MCF 10A (cell line): ENCODE measurements around the gene GPR84. TPM values are rescaled to one million over a fixed set of nuclear protein-coding genes. Genes with fewer than 3 reads are reported as not detected.
"Not testable (repeated sequence)": the region's sequence is repeated elsewhere in the genome, so short reads cannot be mapped to it uniquely, and the experiment has no call there.

ENCODE experiments used
- BruUV-seq: library from RNA; stranded (reverse); fragments of 400-500 nt; replicated peaks from 2 replicates; lab custom pipeline; 2021; lab: Mats Ljungman, UMichigan
- CTCF ChIA-PET: fragments of 300-600 bp; sonication (Branson Sonifier 250); formaldehyde crosslinking; extraction: SDS; loops from one replicate; lab custom pipeline; 2021; ENCODE audit warnings: antibody characterized with exemption, inconsistent platforms; lab: Yijun Ruan, JAX
- POLR2A ChIA-PET: fragments of 300-600, 350-650 bp; sonication (Branson Sonifier 250); formaldehyde crosslinking; extraction: SDS; loops from one replicate; lab custom pipeline; 2020; ENCODE audit warnings: antibody characterized with exemption, inconsistent platforms; lab: Yijun Ruan, JAX
- DNase-seq: peaks from one replicate; pipeline ENCODE4 v3.0.0-alpha.2; 2018; ENCODE audit not compliant: unreplicated experiment
- H3K27ac Mint-ChIP-seq: one replicate; pipeline ENCODE4 v1.8.0; 2022; ENCODE audit warnings: mild to moderate bottlenecking, low read depth, mixed read lengths; ENCODE audit not compliant: unreplicated experiment
- H3K27me3 Mint-ChIP-seq: one replicate; pipeline ENCODE4 v1.8.0; 2022; ENCODE audit warnings: mixed read lengths; ENCODE audit not compliant: insufficient read depth, unreplicated experiment
- H3K36me3 Mint-ChIP-seq: one replicate; pipeline ENCODE4 v1.8.0; 2022; ENCODE audit warnings: mild to moderate bottlenecking, moderate library complexity, mixed read lengths; ENCODE audit not compliant: insufficient read depth, unreplicated experiment
- H3K4me1 Mint-ChIP-seq: one replicate; pipeline ENCODE4 v1.8.0; 2022; ENCODE audit warnings: mixed read lengths; ENCODE audit not compliant: insufficient read depth, unreplicated experiment
- H3K4me3 Mint-ChIP-seq: one replicate; pipeline ENCODE4 v1.8.0; 2022; ENCODE audit warnings: mild to moderate bottlenecking, moderate library complexity, mixed read lengths; ENCODE audit not compliant: unreplicated experiment
- H3K9me3 Mint-ChIP-seq: one replicate; pipeline ENCODE4 v1.8.0; 2022; ENCODE audit warnings: mixed read lengths; ENCODE audit not compliant: unreplicated experiment
- intact Hi-C: fragments of 100-400 bp; cut with micrococcal nuclease; formaldehyde crosslinking; loops from 2 replicates; pipeline ENCODE4 v1.14.1; 2022
- total RNA-seq: library from RNA; stranded (reverse); gene quantifications from 2 replicates; pipeline ENCODE4 v1.2.3, GENCODE V29; 2022
- TF ChIP-seq, protein P1 (sequence below): fragments of 200-600 bp; IDR thresholded peaks from one replicate; pipeline ENCODE4 v1.8.0; 2022; ENCODE audit warnings: antibody characterized with exemption, mild to moderate bottlenecking; ENCODE audit not compliant: unreplicated experiment

Gene GPR84
- total RNA-seq, 1 experiment from 2014 or later: not detected

DNA sequence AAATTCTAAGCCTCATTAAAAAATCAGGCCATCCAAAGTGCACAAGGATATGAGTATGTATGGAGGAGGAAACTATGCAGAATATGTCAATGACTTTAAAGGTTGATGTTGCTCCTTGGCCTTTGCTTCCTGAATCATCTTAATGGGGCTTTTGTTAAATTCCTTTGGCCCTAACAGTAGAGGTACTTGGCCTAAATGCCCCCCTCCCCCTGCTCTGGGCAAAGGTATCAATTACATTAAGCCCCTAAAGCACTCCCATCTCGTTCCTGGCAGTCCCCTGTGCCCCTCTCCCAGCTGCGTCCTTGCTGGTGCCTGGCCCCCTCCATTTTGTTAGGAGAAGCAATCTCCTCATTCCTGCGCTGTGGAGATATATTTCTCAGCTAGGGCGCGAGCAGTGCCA, 34.5 kb downstream of the GPR84 start:
- no peak overlapping the region for H3K4me3 Mint-ChIP-seq
- intact Hi-C loops: no loop called here
- TF ChIP-seq, protein P1, sequence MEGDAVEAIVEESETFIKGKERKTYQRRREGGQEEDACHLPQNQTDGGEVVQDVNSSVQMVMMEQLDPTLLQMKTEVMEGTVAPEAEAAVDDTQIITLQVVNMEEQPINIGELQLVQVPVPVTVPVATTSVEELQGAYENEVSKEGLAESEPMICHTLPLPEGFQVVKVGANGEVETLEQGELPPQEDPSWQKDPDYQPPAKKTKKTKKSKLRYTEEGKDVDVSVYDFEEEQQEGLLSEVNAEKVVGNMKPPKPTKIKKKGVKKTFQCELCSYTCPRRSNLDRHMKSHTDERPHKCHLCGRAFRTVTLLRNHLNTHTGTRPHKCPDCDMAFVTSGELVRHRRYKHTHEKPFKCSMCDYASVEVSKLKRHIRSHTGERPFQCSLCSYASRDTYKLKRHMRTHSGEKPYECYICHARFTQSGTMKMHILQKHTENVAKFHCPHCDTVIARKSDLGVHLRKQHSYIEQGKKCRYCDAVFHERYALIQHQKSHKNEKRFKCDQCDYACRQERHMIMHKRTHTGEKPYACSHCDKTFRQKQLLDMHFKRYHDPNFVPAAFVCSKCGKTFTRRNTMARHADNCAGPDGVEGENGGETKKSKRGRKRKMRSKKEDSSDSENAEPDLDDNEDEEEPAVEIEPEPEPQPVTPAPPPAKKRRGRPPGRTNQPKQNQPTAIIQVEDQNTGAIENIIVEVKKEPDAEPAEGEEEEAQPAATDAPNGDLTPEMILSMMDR: no peak
- BruUV-seq: no TSS peak
- ChIA-PET CTCF (interaction anchor here (0.9 to 2.5 kb wide), 4 partner anchors 12 to 49 kb away, joined by 3 to 10 read pairs (median 5); no protein-coding TSS in a partner anchor), POLR2A (interaction anchor here (0.8 to 4.7 kb wide), 2 partner anchors 29 to 49 kb away, joined by 3 to 36 read pairs; partner anchors contain the start of genes CBX5 and HNRNPA1)
- DNase-seq: no peak
- no peaks in the 10 kb centered on the region for H3K27me3 Mint-ChIP-seq
- peaks cover 30% of the 10 kb centered on the region for H3K4me1 Mint-ChIP-seq
- no peak overlapping the region for H3K27ac Mint-ChIP-seq
- H3K36me3 Mint-ChIP-seq: peaks cover 45% of the 10 kb centered on the region
- no peaks in the 10 kb centered on the region for H3K9me3 Mint-ChIP-seq

DNA sequence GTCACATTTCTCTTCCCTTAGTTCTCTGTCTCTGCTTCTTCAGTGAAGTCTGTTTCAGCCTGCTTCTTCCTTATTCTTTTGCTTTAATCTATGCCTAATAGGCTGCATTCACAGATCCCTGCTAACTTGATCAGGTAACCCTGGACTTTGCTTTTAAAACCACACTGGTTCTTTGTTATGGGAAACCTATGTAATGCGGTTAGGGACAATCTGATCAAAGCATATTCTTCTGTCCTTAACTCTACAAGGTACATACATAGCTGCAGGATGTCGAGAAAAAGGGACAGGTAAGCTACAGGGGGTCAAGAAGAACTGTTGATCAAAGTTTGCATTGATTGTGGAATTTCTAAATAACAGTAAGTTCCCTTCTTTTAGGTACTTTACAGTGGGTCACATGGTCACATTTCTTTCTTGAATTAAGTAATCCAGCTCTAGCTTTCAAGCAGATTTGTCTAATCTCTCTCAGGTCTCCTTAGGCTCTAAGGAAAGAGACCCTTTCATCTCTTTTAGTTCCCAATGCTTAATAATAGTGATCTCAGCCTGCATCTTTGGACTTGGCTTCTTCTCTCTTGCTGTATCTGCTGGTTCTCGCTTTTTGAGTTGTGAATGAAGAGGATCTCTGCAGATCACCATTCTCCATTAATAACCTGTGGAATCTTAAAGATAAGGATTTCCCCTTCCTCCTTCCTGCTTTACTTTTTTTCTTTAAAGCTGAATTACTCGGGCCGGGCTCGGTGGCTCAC, 35.5 kb downstream of the GPR84 start:
- Mint-ChIP-seq H3K27me3 (no peaks in the 10 kb centered on the region), H3K27ac (peak overlapping the region; percentile 10), H3K36me3 (peaks cover 45% of the 10 kb centered on the region), H3K4me1 (peaks cover 30% of the 10 kb centered on the region), H3K9me3 (no peaks in the 10 kb centered on the region), H3K4me3 (no peak overlapping the region)
- BruUV-seq: no TSS peak
- intact Hi-C loops: no loop called here
- CTCF ChIA-PET: interaction anchor here (0.6 to 3.7 kb wide), 13 partner anchors 9 to 381 kb away, joined by 3 to 21 read pairs (median 5); no protein-coding TSS in a partner anchor
- no peak for DNase-seq
- POLR2A ChIA-PET: interaction anchor here (0.7 to 4.7 kb wide), 2 partner anchors 40 to 48 kb away, joined by 3 to 36 read pairs; partner anchors contain the start of genes CBX5 and HNRNPA1
- TF ChIP-seq, protein P1: no peak

DNA sequence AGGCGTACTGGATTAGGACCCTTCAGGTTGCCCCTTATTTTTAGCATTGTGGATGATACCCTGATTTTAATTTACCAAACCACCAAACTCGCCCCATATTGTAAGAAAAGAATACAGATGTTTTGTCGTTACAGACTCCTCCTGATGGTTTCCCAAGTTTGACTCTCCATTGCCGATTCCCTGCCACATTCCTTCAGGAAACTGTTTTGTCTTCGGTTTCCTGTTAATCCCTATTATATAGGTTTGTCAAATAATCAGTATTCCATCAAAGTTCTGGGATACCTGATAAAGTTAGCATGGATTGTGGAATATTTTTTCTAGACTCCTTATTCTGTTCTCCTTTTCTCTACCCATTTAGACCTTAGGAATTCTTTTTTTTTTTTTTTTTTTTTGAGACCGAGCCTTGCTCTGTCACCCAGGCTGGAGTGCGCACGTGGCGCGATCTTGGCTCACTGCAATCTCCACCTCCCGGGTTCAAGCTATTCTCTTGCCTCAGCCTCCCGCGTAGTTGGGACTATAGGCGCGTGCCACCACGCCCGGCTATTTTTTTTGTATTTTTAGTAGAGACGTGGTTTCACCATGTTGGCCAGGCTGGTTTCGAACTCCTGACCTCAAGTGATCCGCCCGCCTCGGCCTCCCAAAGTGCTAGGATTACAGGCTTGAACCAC, 38.7 kb downstream of the GPR84 start:
- ChIA-PET POLR2A (interaction anchor here (0.6 to 4.7 kb wide), 22 partner anchors 9 to 1403 kb away, joined by 3 to 41 read pairs (median 7); partner anchors contain the start of genes CBX5, CD63, HNRNPA1 and HOXC9), CTCF (interaction anchor here (0.6 to 3.7 kb wide), 27 partner anchors 9 to 111 kb away, joined by 3 to 57 read pairs (median 5); partner anchors contain the start of gene NFE2)
- TSS peak; percentile 78 for BruUV-seq
- not testable (repeated sequence) for H3K9me3 Mint-ChIP-seq, DNase-seq, H3K27me3 Mint-ChIP-seq
- Mint-ChIP-seq H3K4me3 (peak overlapping the region; percentile 100), H3K4me1 (peaks cover 27% of the 10 kb centered on the region), H3K27ac (peak overlapping the region; percentile 100), H3K36me3 (peaks cover 23% of the 10 kb centered on the region)
- intact Hi-C loops: loop anchor here (1.0 kb wide), 1 partner anchor 45 kb away; the partner anchor contains the start of genes CBX5 and HNRNPA1

DNA sequence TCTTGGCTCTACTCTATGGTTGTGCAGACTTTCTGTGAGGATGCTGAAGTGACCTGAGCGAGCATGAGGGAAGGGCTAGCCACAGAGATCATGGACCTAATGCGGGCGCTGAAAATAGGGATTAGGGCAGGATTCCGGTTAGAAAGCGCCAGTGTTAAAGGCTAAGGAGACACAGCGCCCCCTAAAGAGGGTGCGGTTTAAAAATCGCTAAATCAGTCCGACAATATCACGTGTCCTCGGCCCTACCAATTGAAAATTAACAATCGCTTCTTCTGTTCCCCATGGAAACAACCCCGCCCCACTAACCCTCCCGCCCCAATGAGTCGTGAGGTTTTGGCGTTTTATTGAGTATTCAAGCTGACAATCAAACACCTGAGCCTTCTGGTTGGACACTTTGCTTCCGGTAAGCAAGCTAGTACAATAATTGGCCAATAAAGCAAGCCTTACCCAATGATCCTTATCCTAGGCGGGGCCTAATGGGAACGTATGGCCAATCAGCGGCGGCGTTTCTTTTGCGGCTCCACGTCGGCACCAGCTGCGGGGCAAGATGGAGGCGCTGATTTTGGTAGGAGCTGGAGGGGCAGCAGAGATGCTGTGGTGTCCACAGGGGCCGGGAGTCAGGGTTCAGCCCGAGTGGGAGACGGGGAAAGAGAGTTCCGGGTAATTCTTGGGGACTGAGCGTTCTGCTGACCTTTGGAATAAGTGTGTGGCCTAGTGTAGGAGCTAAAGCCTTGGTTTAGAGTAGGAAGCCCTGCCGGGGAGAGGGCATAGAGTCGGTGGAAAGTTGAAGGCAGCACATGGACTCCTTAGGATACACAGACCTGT, 39.5 kb downstream of the GPR84 start, which contains the start of gene COPZ1:
Gene COPZ1 (plus strand): TSS at position 515 of the 825 bp plus-strand sequence. CDS start 33 bp downstream, at position 548.
- no peaks in the 10 kb centered on the region for H3K9me3 Mint-ChIP-seq
- DNase-seq: peak; percentile 100
- peaks cover 18% of the 10 kb centered on the region for H3K36me3 Mint-ChIP-seq
- peaks cover 19% of the 10 kb centered on the region for H3K4me1 Mint-ChIP-seq
- TF ChIP-seq, protein P1: peak; percentile 77
- no peaks in the 10 kb centered on the region for H3K27me3 Mint-ChIP-seq
- ChIA-PET POLR2A (interaction anchor here (0.6 to 4.1 kb wide), 23 partner anchors 10 to 1404 kb away, joined by 3 to 41 read pairs (median 4); partner anchors contain the start of genes CBX5, CD63, HNRNPA1 and HOXC9), CTCF (interaction anchor here (0.6 to 3.1 kb wide), 32 partner anchors 9 to 280 kb away, joined by 3 to 57 read pairs (median 4); partner anchors contain the start of gene NFE2)
- peak within 1 kb of the TSS; percentile 100 for H3K4me3 Mint-ChIP-seq
- intact Hi-C loops: loop anchor here (1.0 kb wide), 6 partner anchors 31 to 105 kb away; partner anchors contain the start of genes CBX5 and HNRNPA1
- peak within 1 kb of the TSS; percentile 100 for H3K27ac Mint-ChIP-seq
- no TSS peak for BruUV-seq
